HG02763 (cell line): ENCODE data around the gene NOP53.
A peak's percentile ranks its signal among the peaks of the same experiment; 100 is the strongest.
"Not testable (repeated sequence)": the region's sequence is repeated elsewhere in the genome, so short reads cannot be mapped to it uniquely, and the experiment has no call there.

ENCODE experiments used
- ATAC-seq: cut with Tn5 transposase; IDR thresholded peaks from one replicate; pipeline ENCODE4 v1.9.1; 2021; ENCODE audit warnings: mild to moderate bottlenecking, moderate library complexity; ENCODE audit not compliant: unreplicated experiment

The NOP53 gene

GRCh38 chr19:47769534-47769933 lies 24.2 kb downstream of the NOP53 start:
- ATAC-seq = no peak

GRCh38 chr19:47771291-47771690 lies 25.9 kb downstream of the NOP53 start:
- ATAC-seq = not testable (repeated sequence)

GRCh38 chr19:47776568-47776967 lies 31.2 kb downstream of the NOP53 start:
- ATAC-seq = no peak

GRCh38 chr19:47777245-47778048 lies 32.1 kb downstream of the NOP53 start:
- not testable (repeated sequence) for ATAC-seq

- peak; percentile 75 for ATAC-seq
These were observed 33.0 kb downstream of the NOP53 start, which contains the start of gene SELENOW for GRCh38 chr19:47778049-47778953. Gene SELENOW (plus strand): TSS chr19:47778703. CDS start chr19:47778786, 83 bp downstream.

- no peak for ATAC-seq
These were observed 33.6 kb downstream of the NOP53 start for GRCh38 chr19:47778954-47779351.

- no peak for ATAC-seq
These were observed 34.3 kb downstream of the NOP53 start for GRCh38 chr19:47779524-47780214.

- ATAC-seq = no peak
These were observed 34.8 kb downstream of the NOP53 start for GRCh38 chr19:47780215-47780551.

GRCh38 chr19:47781590-47782262 lies 36.4 kb downstream of the NOP53 start:
- ATAC-seq = no peak

GRCh38 chr19:47786566-47786965 lies 41.2 kb downstream of the NOP53 start:
- no peak for ATAC-seq

- not testable (repeated sequence) for ATAC-seq
These were observed 42.0 kb downstream of the NOP53 start for GRCh38 chr19:47787307-47787706.

GRCh38 chr19:47789811-47790210 lies 44.5 kb downstream of the NOP53 start:
- ATAC-seq = not testable (repeated sequence)

GRCh38 chr19:47790398-47790814 lies 45.1 kb downstream of the NOP53 start:
- no peak for ATAC-seq

GRCh38 chr19:47792616-47793015 lies 47.3 kb downstream of the NOP53 start:
- ATAC-seq = no peak

GRCh38 chr19:47794526-47794925 lies 49.2 kb downstream of the NOP53 start:
- no peak for ATAC-seq

- ATAC-seq = no peak
These were observed 51.4 kb downstream of the NOP53 start for GRCh38 chr19:47796785-47797184.

- ATAC-seq = no peak
These were observed 52.9 kb downstream of the NOP53 start for GRCh38 chr19:47797996-47798903.

- no peak for ATAC-seq
These were observed 53.5 kb downstream of the NOP53 start for GRCh38 chr19:47798904-47799266.

- ATAC-seq = no peak
These were observed 55.9 kb downstream of the NOP53 start for GRCh38 chr19:47801270-47801669.
